Endothelial cell of umbilical vein (primary cell): ENCODE measurements around the gene ZNF618. TPM values are rescaled to one million over a fixed set of nuclear protein-coding genes. Genes with fewer than 3 reads are reported as not detected.

Experiments
- BruUV-seq: library from RNA; stranded (reverse); fragments of 400-500 nt; replicated peaks from 2 replicates; lab custom pipeline; 2021; lab: Mats Ljungman, UMichigan
- CTCF ChIA-PET: fragments of 300-600, 350-600 bp; sonication (Branson Sonifier 250); formaldehyde crosslinking; loops from one replicate; lab custom pipeline; 2021; ENCODE audit warnings: antibody characterized with exemption, inconsistent platforms; lab: Charles Lee
- POLR2A ChIA-PET: fragments of 300-600, 350-600 bp; sonication (Branson Sonifier 250); formaldehyde crosslinking; loops from one replicate; lab custom pipeline; 2021; ENCODE audit warnings: antibody characterized with exemption, inconsistent platforms; lab: Charles Lee
- DNase-seq: peaks from one replicate; pipeline ENCODE4 v3.0.0-alpha.2; 2011; ENCODE audit warnings: low read depth, low spot score
- FAIRE-seq: peaks from 2 replicates; lab custom pipeline; 2011; peaks lifted over from hg19 to GRCh38; lab: Jason Lieb, UNC
- H2AFZ ChIP-seq: 2 replicates; pipeline ENCODE4 v1.6.0; 2012; ENCODE audit warnings: low read depth, low read length, control low read depth, inconsistent platforms
- H3K27ac ChIP-seq: 2 replicates; pipeline ENCODE4 v1.5.1; 2011; ENCODE audit warnings: low read depth, mild to moderate bottlenecking, control low read depth, low read length, moderate library complexity; ENCODE audit not compliant: insufficient read depth
- H3K27me3 ChIP-seq, 2 experiments: 2 replicates each; pipeline versions ENCODE4 v1.6.0 to v1.6.1; 2011; ENCODE audit warnings: low read length in 2 of 2, mixed read lengths in 1 of 2; ENCODE audit not compliant: control insufficient read depth in 2 of 2, insufficient read depth in 2 of 2
- H3K36me3 ChIP-seq, 2 experiments: 2 replicates in 1 of 2; 3 replicates in 1 of 2; pipeline ENCODE4 v1.5.1; 2011; ENCODE audit warnings: low read length in 2 of 2, mild to moderate bottlenecking in 1 of 2, moderate library complexity in 1 of 2; ENCODE audit not compliant: control insufficient read depth in 2 of 2, insufficient read depth in 2 of 2; ENCODE audit errors: extremely low read depth in 1 of 2
- H3K4me1 ChIP-seq: 3 replicates; pipeline ENCODE4 v1.5.1; 2011; ENCODE audit warnings: mild to moderate bottlenecking, low read length; ENCODE audit not compliant: control insufficient read depth, insufficient read depth; ENCODE audit errors: extremely low read depth
- H3K4me2 ChIP-seq: 2 replicates; pipeline ENCODE4 v1.6.1; 2011; ENCODE audit warnings: low read length, control low read depth, mixed read lengths; ENCODE audit not compliant: insufficient read depth
- H3K4me3 ChIP-seq, 3 experiments: fragments of 200-600 bp in 1 of 3; sonication (generic), shearing (Covaris generic) in 1 of 3; replicated peaks in 1 of 3; 2 replicates each; pipeline ENCODE4 v1.5.1; 2011 to 2016; ENCODE audit warnings: control low read depth in 3 of 3, low read length in 3 of 3, mild to moderate bottlenecking in 2 of 3, inconsistent platforms in 1 of 3, low read depth in 1 of 3, moderate library complexity in 1 of 3; ENCODE audit not compliant: insufficient read depth in 1 of 3
- H3K79me2 ChIP-seq: 2 replicates; pipeline ENCODE4 v1.6.0; 2012; ENCODE audit warnings: low read length, inconsistent platforms; ENCODE audit not compliant: control insufficient read depth, insufficient read depth
- H3K9ac ChIP-seq: replicated peaks from 2 replicates; pipeline ENCODE3; 2011; ENCODE audit warnings: low read length, control low read depth; ENCODE audit not compliant: insufficient read depth; ENCODE audit errors: extremely low read depth
- H3K9me1 ChIP-seq: replicated peaks from 3 replicates; pipeline ENCODE4 v1.6.0; 2011; ENCODE audit warnings: mild to moderate bottlenecking, low read length; ENCODE audit not compliant: control insufficient read depth, insufficient read depth; ENCODE audit errors: extremely low read depth
- H3K9me3 ChIP-seq: replicated peaks from 2 replicates; pipeline ENCODE4 v1.5.1; 2012; ENCODE audit warnings: low read length, inconsistent platforms; ENCODE audit not compliant: control insufficient read depth, insufficient read depth
- H4K20me1 ChIP-seq: replicated peaks from 2 replicates; pipeline ENCODE3; 2011; ENCODE audit warnings: mild to moderate bottlenecking, low read length; ENCODE audit not compliant: control insufficient read depth, insufficient read depth; ENCODE audit errors: extremely low read depth
- CTCF ChIP-seq, 2 donors: IDR thresholded peaks; 1 replicate in 1 of 2; 2 replicates in 1 of 2; pipeline ENCODE4 v1.5.1; 2011; ENCODE audit warnings: low read length in 2 of 2, mild to moderate bottlenecking in 2 of 2, moderate library complexity in 2 of 2, control low read depth in 1 of 2, inconsistent platforms in 1 of 2, low read depth in 1 of 2; ENCODE audit not compliant: insufficient read depth in 1 of 2; ENCODE audit errors: extremely low read depth in 1 of 2
- EZH2 ChIP-seq: IDR thresholded peaks from 2 replicates; pipeline ENCODE4 v1.6.1; 2012; ENCODE audit warnings: borderline replicate concordance, low read depth, mild to moderate bottlenecking, moderate library complexity, low read length, inconsistent platforms; ENCODE audit not compliant: severe bottlenecking
- FOS ChIP-seq: IDR thresholded peaks from 2 replicates; pipeline ENCODE4 v1.6.1; 2011; ENCODE audit warnings: mild to moderate bottlenecking, low read length, moderate library complexity, borderline replicate concordance; ENCODE audit not compliant: insufficient read depth
- GATA2 ChIP-seq: IDR thresholded peaks from 2 replicates; pipeline ENCODE4 v1.7.0; 2011; ENCODE audit warnings: low read depth, mild to moderate bottlenecking, moderate library complexity, mixed read lengths, low read length; ENCODE audit not compliant: insufficient read length, insufficient read depth
- MAX ChIP-seq: IDR thresholded peaks from 2 replicates; pipeline ENCODE4 v1.6.1; 2011; ENCODE audit not compliant: insufficient read depth, insufficient read length
- MYC ChIP-seq: IDR thresholded peaks from one replicate; pipeline ENCODE4 v1.6.1; 2011; ENCODE audit warnings: mild to moderate bottlenecking, low read depth, low read length
- POLR2A ChIP-seq: IDR thresholded peaks from 2 replicates; pipeline ENCODE4 v1.6.1; 2012; ENCODE audit warnings: low read depth, mild to moderate bottlenecking, control low read depth, low read length
- POLR2AphosphoS5 ChIP-seq: IDR thresholded peaks from 2 replicates; pipeline ENCODE4 v1.6.1; 2012; ENCODE audit warnings: low read depth, mild to moderate bottlenecking, control low read depth, low read length, moderate library complexity; ENCODE audit not compliant: insufficient read depth
- dilution Hi-C: fragments of 300-500 bp; cut with MboI; formaldehyde crosslinking; loops from one replicate; pipeline ENCODE4 v1.15.0; 2019; ENCODE audit warnings: low sequenced_read_pairs; ENCODE audit not compliant: extremely low pct_ligation_motif_present
- intact Hi-C: fragments of 100-400 bp; cut with micrococcal nuclease; formaldehyde crosslinking; loops from one replicate; pipeline ENCODE4 v1.10.0; 2022
- polyA plus RNA-seq, 4 experiments: library from polyadenylated mRNA; depleted of rRNA in 3 of 4; stranded (reverse) in 3 of 4; unstranded in 1 of 4; fragments of >200 nt; gene quantifications; 2 replicates each; pipeline versions ENCODE4 v1.2.1 to v1.2.3, GENCODE V29; 2011 to 2012; ENCODE audit warnings: missing spikeins in 1 of 4
- total RNA-seq: library from RNA; stranded (reverse); gene quantifications from 2 replicates; pipeline ENCODE4 v1.2.3, GENCODE V29; 2021

ZNF618 gene
- total and polyA plus RNA-seq, 2 donors (not counting 3 experiments of a cell fraction or from before 2014, with no cell fraction given), result 22.6 to 80.3 TPM

GRCh38 chr9:113888976-113889375 is 12.9 kb downstream of the ZNF618 start:
- peaks cover 0 to 3% of the 10 kb centered on the region in 2 experiments for H3K36me3 ChIP-seq
- intact Hi-C loops (no loop called here), dilution Hi-C loops (no loop called here)
- CTCF ChIA-PET, result interaction anchor here (4.4 kb wide), 1 partner anchor 12 kb away, joined by 21 read pairs; the partner anchor contains the start of gene ZNF618
- FAIRE-seq (no peak), DNase-seq (no peak)
- H3K27me3 ChIP-seq, result no peaks in the 10 kb centered on the region
- no peak overlapping the region for H3K27ac ChIP-seq
- H3K9me3 ChIP-seq, result no peaks in the 10 kb centered on the region
- peaks cover 92% of the 10 kb centered on the region for H3K79me2 ChIP-seq
- no peaks in the 10 kb centered on the region for H3K9me1 ChIP-seq
- H3K9ac ChIP-seq, result no peak overlapping the region
- H3K4me3 ChIP-seq, result no peak overlapping the region
- H2AFZ ChIP-seq, result no peak overlapping the region
- no peak overlapping the region for H3K4me2 ChIP-seq
- H4K20me1 ChIP-seq, result peaks cover 8% of the 10 kb centered on the region
- no peak for TF ChIP-seq FOS
- TF ChIP-seq CTCF (IDR thresholded peaks at IDR 0.05; ENCODE audit: extremely low read depth in 1 of 2, insufficient read depth in 1 of 2, low read depth in 1 of 2, low read length in 2 of 2), result no peak
- no peak for TF ChIP-seq MAX
- no peak for TF ChIP-seq POLR2A
- no peak for TF ChIP-seq MYC
- no peak for TF ChIP-seq EZH2
- no peak for TF ChIP-seq GATA2
- no peak for TF ChIP-seq POLR2AphosphoS5
- peaks cover 22% of the 10 kb centered on the region for H3K4me1 ChIP-seq
- POLR2A ChIA-PET, result no interaction called here
- no TSS peak for BruUV-seq
